Thyroid gland (tissue), 4 donors: ENCODE measurements around the gene HTR3E. TPM values are rescaled to one million over a fixed set of nuclear protein-coding genes. Genes with fewer than 3 reads are reported as not detected.

Source experiments
- DNase-seq, 2 donors: peaks; one replicate each; pipeline ENCODE4 v3.0.0-alpha.2; 2019
- H3K27ac ChIP-seq, 3 donors: fragments of 200-600 bp; sonication (generic); 1 replicate in 2 of 3; 2 replicates in 1 of 3; pipeline ENCODE4 v1.5.1; 2016 to 2019; ENCODE audit warnings: mild to moderate bottlenecking in 1 of 3, moderate library complexity in 1 of 3
- H3K27me3 ChIP-seq: fragments of 200-600 bp; sonication (generic); one replicate; pipeline ENCODE4 v1.5.1; 2019
- H3K36me3 ChIP-seq, 2 donors: fragments of 200-600 bp; sonication (generic); one replicate each; pipeline ENCODE4 v1.5.1; 2016 to 2019
- H3K4me1 ChIP-seq, 2 donors: fragments of 200-600 bp; sonication (generic); one replicate each; pipeline ENCODE4 v1.5.1; 2017 to 2019
- H3K4me3 ChIP-seq, 3 donors: fragments of 200-600 bp; sonication (generic); replicated peaks in 1 of 3; 1 replicate in 2 of 3; 2 replicates in 1 of 3; pipeline ENCODE4 v1.5.1; 2016; ENCODE audit warnings: mild to moderate bottlenecking in 1 of 3
- H3K9me3 ChIP-seq: fragments of 200-600 bp; sonication (generic); one replicate; pipeline ENCODE4 v1.5.1; 2017
- CTCF ChIP-seq, 6 experiments: fragments of 200-600 bp in 3 of 6; fragments of 450-650 bp in 3 of 6; sonication (generic) in 3 of 6; IDR thresholded peaks; one replicate each; pipeline ENCODE4 v1.5.1; 2016 to 2019; ENCODE audit warnings: antibody characterized with exemption in 6 of 6, mild to moderate bottlenecking in 2 of 6, inconsistent platforms in 1 of 6, moderate library complexity in 1 of 6
- POLR2A ChIP-seq, 2 donors: fragments of 450-650 bp; IDR thresholded peaks; one replicate each; pipeline ENCODE4 v1.6.1; 2017; ENCODE audit warnings: antibody characterized with exemption in 2 of 2, mild to moderate bottlenecking in 2 of 2, moderate library complexity in 1 of 2
- WGBS, 2 donors: methylation state at CpG; one replicate each; pipeline ENCODE4 v1.1.5; 2017; 5-methylcytosine and 5-hydroxymethylcytosine counted together
- intact Hi-C: fragments of 100-400 bp; cut with DNase I; formaldehyde crosslinking; loops from one replicate; pipeline ENCODE4 v1.15.1; 2023
- small RNA-seq: library from RNA; depleted of rRNA; stranded (forward); fragments of <200 nt; gene quantifications from one replicate; pipeline ENCODE3, GENCODE V24; 2016
- total RNA-seq, 4 donors: library from RNA; depleted of rRNA; stranded (reverse); fragments of >200 nt; gene quantifications; one replicate each; pipeline ENCODE4 v1.2.3, GENCODE V29; 2016

The HTR3E gene
- total RNA-seq, 4 donors from 2014 or later: not detected

GRCh38 chr3:184155644-184156521 lies 59.0 kb downstream of the HTR3E start:
- Histone ChIP-seq H3K27me3 (no peaks in the 10 kb centered on the region), H3K4me3 (peak overlapping the region; percentile 90 to 98 (median 94)), H3K4me1 (peaks cover 26 to 39% of the 10 kb centered on the region in 2 donors), H3K27ac (peak overlapping the region; percentile 78 to 89 (median 85)), H3K36me3 (no peaks in the 10 kb centered on the region), H3K9me3 (no peaks in the 10 kb centered on the region)
- intact Hi-C loops: loop anchor here (10.0 kb wide), 1 partner anchor 141 kb away; the partner anchor contains the start of gene ABCC5
- DNase-seq: peak; percentile 37 to 49
- WGBS, 2 donors: 1% methylated on average over 31 to 36 of the region's 47 CpGs
- no peak for TF ChIP-seq POLR2A (IDR thresholded peaks at IDR 0.05)

GRCh38 chr3:184156522-184156955 lies 59.7 kb downstream of the HTR3E start:
- H3K9me3 ChIP-seq: no peaks in the 10 kb centered on the region
- peak overlapping the region; percentile 78 to 89 (median 85) for H3K27ac ChIP-seq
- H3K36me3 ChIP-seq: no peaks in the 10 kb centered on the region
- H3K4me1 ChIP-seq: peaks cover 29 to 45% of the 10 kb centered on the region in 2 donors
- intact Hi-C loops: loop anchor here (10.0 kb wide), 1 partner anchor 142 kb away; the partner anchor contains the start of gene ABCC5
- 0 to 17% methylated on average over 1 of the region's 6 CpGs for WGBS, 2 donors
- DNase-seq: peak; percentile 71 to 77
- no peaks in the 10 kb centered on the region for H3K27me3 ChIP-seq
- TF ChIP-seq POLR2A (IDR thresholded peaks at IDR 0.05) (no peak), CTCF (IDR thresholded peaks at IDR 0.05) (no peak)
- peak overlapping the region; percentile 90 to 98 (median 94) for H3K4me3 ChIP-seq

Small RNA genes within 50 kb of the gene (small RNA-seq; reads per million reads assigned to genes)
- gene RF00019: not detected

Other genes starting within 250 kb of the HTR3E start
- 10 to 100 TPM; 33.8 to 52.0 (median 42.6) TPM for gene PARL, start 212.2 kb upstream of the HTR3E start, total RNA-seq
- 10 to 100 TPM; 12.2 to 24.3 (median 18.2) TPM for gene ABCC5, start 79.2 kb upstream of the HTR3E start, total RNA-seq
- gene HTR3D, start 65.3 kb upstream of the HTR3E start, total RNA-seq: not detected
- under 1 TPM in 1 of 4 donors, not detected in 3; 0.45 TPM for gene HTR3C, start 44.0 kb upstream of the HTR3E start, total RNA-seq
- 10 to 100 TPM; 27.9 to 46.5 (median 42.2) TPM for gene EIF2B5, start 38.3 kb downstream of the HTR3E start, total RNA-seq
- gene DVL3, start 58.3 kb downstream of the HTR3E start, total RNA-seq: 100 to 1,000 TPM in 1 of 4 donors, 10 to 100 TPM in 3; 48.2 to 137 (median 65.3) TPM
- 100 to 1,000 TPM; 180 to 302 (median 212) TPM for gene AP2M1, start 77.8 kb downstream of the HTR3E start, total RNA-seq
- 10 to 100 TPM; 51.1 to 83.4 (median 72.6) TPM for gene ABCF3, start 89.1 kb downstream of the HTR3E start, total RNA-seq
- under 1 TPM in 3 of 4 donors, not detected in 1; 0.42 to 0.88 (median 0.45) TPM for gene VWA5B2, start 132.5 kb downstream of the HTR3E start, total RNA-seq
- 10 to 100 TPM; 49.2 to 87.3 (median 66.8) TPM for gene ALG3, start 151.9 kb downstream of the HTR3E start, total RNA-seq
- 10 to 100 TPM in 3 of 4 donors, 1 to 10 TPM in 1; 9.4 to 17.1 (median 13.5) TPM for gene EEF1AKMT4, start 152.6 kb downstream of the HTR3E start, total RNA-seq
- not detected for gene CAMK2N2, start 164.5 kb downstream of the HTR3E start, total RNA-seq
- not detected for gene ECE2, start 179.0 kb downstream of the HTR3E start, total RNA-seq
- gene PSMD2, start 202.2 kb downstream of the HTR3E start, total RNA-seq: 100 to 1,000 TPM; 136 to 320 (median 244) TPM
- gene EIF4G1, start 217.5 kb downstream of the HTR3E start, total RNA-seq: 100 to 1,000 TPM; 206 to 418 (median 348) TPM
- 10 to 100 TPM; 19.2 to 35.1 (median 22.5) TPM for gene FAM131A, start 240.5 kb downstream of the HTR3E start, total RNA-seq